ENCODE data around the gene PRDM4.
"Not testable (repeated sequence)": the region's sequence is repeated elsewhere in the genome, so short reads cannot be mapped to it uniquely, and the experiment has no call there.

Gene PRDM4

DNA sequence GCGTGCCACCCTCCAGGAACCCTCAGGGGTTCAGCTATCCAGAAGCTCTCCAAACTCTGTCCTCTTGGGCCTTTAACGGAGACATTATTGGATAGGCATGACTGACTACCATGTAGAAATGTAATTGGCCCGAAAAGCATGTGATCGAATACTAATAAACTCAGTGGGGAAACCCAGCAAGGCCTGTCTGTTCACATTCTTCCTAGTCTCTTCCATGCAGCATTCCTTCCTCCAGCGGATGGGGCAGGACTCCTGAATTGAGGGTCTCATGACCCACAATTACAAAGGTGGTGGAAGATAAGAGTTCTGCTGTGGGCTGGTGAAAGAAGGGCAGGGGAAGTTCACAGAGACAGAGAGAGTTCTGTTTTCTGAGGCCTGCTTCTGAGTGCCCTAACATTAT is 6.5 kb upstream of the PRDM4 start:
- no peak for DNase-seq (ENCODE audit: low read depth in 2 of 2)

DNA sequence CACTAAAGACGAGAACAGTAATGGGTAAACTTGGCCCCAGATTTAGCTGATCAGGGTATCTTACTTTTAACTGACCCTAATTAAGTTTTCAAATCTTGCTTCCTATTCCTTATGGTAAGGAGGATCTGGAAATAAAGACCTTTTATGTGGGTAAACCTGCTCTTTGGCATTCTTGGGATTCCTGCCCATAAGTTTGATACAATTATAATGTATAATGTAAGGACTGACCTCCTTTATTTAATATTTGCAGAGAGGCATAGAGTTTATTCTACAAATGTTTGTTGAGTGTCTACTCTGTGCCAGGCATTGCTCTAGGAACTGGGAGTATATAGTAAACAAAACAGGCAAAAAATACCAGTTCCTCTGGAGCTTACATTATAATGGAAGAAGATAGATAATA is 4.4 kb upstream of the PRDM4 start:
- DNase-seq (ENCODE audit: low read depth in 2 of 2) = no peak

DNA sequence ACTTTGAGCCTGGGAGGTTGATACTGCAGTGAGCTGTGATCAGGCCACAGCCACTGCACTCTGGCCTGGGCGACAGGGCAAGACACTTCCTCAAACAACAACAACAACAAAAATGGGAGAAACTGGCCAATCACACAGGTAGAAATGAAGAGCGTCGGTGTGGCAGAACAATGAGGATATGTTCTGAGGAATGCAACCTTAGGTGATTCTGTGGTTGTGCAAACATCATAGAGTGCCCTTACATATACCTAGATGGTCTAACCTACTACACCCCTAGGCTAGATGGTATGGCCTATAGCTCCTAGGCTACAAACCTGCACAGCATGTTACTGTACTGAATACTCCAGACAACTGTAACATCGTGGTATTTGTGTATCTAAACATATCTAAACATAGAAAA is 3.7 kb upstream of the PRDM4 start:
- DNase-seq (ENCODE audit: low read depth in 2 of 2) = no peak

DNA sequence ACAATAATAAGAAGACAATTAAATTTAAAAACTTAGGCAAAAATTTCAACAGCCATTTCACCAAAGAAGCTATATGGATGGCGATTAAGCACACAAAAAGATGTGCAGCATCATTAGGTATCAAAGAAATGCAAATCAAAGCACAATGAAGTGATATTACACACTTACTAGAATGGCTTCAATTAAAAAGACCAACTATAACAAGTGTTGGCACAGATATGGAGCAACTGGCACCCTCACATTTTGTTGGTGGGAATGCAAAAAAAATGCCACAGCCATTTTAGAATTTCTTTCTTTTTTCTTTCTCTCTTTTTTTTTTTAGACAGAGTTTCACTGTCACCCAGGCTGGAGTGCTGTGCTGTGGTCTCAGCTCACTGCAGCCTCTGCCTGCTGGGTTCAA is 1.9 kb upstream of the PRDM4 start:
- no peak for DNase-seq (ENCODE audit: low read depth in 2 of 2)

DNA sequence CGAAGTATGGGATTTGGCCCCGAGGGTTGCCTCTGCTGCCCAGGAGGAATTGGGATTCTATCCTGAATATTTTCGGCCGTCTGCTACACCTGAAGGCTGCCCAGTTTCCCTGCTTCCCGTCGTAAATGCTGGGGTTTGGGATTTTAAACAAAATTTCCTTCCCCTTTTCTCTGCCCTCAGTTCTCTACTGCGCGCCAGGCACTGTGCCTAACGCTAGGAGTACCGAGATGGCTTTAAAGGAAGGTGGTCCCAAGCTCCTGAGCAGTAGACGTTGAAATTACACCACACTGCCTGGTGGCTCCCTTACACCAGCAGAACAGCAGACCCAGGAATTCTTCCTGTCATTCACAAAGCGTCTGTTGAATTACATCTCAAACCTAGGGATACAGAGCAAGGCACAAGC is 566 bp upstream of the PRDM4 start:
- DNase-seq (ENCODE audit: low read depth in 2 of 2) = peak in 1 of 2 donors; percentile 3

DNA sequence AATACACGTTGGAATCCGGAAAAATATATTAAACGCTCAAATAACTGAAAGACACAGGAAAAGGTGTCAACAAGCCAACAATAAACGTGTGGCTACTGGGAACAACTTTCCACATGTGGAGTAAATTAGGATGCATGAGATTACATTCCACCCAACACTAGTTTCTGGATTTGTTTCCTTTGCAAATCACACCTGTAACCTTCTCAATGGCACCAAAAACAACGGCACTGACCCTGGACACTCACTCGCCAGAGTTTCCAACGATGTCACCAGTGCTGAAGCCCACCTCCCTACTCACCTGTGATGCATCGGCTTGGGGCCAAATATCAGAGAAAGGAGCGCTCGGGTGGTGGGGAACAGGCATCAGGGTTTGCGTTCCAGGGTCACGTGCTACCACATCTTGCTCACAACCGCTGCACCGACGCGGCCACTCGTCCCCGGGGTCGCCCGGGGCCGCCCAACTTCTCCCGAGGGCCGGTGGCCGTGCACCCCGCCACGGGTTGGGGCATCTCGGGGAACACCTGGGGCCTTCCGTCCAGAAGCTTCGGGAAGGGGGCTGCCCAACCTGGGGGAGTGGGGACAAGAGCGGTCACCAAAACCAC is 629 bp downstream of the PRDM4 start:
- peak; percentile 11 to 12 for DNase-seq (ENCODE audit: low read depth in 2 of 2)

DNA sequence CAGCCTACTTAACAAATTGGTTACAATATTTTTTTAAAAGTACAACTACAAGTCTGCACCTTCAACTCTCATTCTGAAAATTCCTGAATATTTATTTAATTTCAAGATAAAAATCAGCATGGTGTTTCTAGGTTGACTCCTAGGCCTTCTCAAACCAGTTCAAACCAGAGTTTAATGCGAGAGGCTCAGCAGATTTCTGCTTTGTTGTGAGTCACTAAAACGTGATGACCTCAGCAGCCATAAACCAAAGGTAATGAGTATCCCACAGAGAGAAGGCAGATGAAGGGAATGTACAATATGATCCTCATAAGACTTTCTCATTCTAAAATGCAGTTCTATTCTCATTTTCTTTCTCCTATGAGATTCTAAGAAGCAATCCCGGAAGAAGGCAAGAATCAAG is 1.5 kb downstream of the PRDM4 start:
- DNase-seq (ENCODE audit: low read depth in 2 of 2) = peak in 1 of 2 donors; percentile 13

DNA sequence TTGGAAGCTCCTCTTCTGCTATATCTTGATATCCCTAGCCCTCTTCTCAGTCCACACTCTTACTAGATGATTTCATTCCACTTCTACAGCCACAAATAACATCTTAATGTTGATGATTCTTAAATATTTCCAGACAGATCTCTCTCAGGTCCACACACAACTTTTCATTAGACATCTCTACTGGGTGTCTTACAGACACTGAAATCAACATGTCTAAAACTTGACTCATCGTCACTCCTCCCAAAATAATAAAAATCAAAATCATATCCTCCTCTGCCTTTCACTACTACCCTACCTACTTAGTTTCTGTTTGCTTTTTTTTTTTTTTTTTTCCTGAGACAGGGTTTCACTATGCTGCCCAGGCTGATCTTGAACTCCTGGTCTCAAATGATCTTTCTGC is 11.9 kb downstream of the PRDM4 start:
- DNase-seq (ENCODE audit: low read depth in 2 of 2) = no peak

DNA sequence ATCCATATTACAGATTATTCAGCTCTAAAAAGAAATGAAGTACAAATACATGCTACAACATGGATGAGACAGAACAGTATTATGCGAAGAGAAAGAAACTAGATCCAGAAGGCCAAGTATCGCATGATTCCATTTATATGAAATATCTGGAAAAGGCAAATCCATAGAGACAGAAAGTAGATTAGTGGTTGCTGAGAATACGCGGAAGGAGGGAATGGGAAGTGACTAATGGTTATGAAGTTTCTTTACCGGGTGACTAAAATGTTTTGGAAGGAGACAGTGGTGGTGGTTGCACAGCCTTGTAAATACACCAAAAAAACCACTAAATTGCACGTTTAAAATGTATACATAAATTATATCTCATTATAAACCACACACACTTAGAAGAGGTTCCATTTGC is 12.5 kb downstream of the PRDM4 start:
- no peak for DNase-seq (ENCODE audit: low read depth in 2 of 2)

DNA sequence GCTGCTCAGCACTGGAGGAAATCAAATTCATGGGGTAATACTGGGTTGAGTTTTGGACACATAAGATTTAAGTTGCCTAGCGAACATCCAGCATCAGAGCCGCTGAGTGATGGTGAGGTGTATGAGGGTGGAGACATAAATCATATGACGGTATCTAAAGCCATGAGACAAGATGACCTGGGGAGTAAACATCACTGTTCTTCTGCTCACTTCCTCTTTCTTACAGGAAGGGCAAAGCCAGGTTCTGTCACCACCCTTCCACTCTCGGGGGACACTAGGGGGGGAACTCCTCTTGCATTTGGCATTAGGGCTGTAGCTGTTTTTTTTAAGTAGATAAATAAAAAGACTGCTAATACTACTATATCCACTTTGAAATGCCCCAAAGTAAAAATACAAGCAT is 24.0 kb downstream of the PRDM4 start:
- no peak for DNase-seq (ENCODE audit: low read depth in 2 of 2)

DNA sequence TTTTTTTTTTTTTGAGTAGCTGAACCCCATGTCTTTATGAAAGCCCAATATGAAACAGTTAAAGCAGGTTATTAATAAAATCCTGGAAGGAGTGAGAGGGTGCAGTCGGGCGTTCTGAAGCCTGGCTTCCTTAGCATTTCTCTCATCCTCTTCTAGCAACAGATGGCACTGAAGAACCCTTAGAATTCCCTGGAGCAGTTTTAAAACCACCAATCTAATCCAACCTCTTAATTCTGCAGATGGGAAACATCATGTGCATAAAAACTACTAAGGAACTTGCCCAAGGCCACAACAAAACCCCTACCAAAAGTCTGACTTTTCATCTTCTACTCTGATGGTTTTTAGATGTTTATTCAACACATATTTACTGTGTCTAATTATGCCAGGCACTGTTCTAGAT is 25.2 kb downstream of the PRDM4 start:
- DNase-seq (ENCODE audit: low read depth in 2 of 2) = no peak

DNA sequence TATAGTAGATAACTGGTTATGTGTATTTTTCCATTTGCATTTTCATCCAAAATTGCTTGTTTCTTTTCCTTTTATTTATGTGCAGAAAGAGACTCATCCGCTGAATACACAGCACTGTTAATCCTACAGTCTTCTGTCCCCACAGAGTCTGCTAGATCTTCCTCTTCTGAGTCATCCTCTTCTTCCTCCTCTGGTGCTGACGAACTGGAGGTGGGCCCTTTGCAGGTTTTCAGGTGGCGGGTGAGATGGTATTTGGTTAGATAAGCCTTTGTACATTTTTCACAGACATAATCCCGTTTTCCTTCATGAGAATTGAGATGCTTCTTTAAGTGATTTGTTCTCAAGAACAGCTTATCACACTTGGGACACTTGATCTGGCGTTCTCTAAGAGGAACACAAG is 26.8 kb downstream of the PRDM4 start:
- no peak for DNase-seq (ENCODE audit: low read depth in 2 of 2)

DNA sequence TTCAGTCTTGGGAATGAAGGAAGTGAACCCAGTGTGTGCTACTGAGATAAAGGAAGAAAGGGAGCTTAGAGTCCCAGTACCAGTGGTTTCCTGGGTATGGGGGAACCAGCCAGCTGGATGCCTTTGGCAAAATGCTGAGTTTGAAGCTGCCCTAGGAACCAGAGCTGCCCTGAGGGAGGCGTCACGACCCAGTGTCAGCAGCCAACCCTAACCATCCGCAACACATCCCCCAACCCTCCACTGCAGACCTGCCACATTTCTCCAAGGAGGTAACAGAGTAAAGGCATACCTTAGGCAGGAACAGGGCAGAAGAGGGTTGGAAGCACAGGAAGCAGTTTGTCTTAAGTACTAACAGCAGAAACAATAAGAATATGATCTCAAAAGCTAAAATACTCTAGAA is 28.6 kb downstream of the PRDM4 start:
- DNase-seq (ENCODE audit: low read depth in 2 of 2) = no peak

DNA sequence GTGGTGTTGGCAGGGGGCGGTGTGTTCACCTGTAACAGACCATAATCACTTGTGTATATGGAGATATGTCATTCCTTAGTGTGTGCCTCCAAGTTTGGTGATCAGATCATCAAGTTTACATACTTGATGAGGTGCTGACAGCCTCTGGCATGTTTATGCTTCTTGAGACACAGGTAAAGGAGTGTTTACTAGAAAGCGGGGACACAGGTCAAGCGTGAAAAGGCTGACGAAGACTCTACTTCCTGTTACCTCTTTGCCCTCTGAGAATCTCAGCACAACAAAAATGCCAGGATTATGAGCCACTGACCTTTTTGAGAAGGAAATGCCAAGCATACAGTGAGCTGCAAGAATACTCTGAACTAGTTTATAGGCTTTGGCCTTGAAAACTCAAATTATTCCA is 29.6 kb downstream of the PRDM4 start:
- DNase-seq (ENCODE audit: low read depth in 2 of 2) = no peak

DNA sequence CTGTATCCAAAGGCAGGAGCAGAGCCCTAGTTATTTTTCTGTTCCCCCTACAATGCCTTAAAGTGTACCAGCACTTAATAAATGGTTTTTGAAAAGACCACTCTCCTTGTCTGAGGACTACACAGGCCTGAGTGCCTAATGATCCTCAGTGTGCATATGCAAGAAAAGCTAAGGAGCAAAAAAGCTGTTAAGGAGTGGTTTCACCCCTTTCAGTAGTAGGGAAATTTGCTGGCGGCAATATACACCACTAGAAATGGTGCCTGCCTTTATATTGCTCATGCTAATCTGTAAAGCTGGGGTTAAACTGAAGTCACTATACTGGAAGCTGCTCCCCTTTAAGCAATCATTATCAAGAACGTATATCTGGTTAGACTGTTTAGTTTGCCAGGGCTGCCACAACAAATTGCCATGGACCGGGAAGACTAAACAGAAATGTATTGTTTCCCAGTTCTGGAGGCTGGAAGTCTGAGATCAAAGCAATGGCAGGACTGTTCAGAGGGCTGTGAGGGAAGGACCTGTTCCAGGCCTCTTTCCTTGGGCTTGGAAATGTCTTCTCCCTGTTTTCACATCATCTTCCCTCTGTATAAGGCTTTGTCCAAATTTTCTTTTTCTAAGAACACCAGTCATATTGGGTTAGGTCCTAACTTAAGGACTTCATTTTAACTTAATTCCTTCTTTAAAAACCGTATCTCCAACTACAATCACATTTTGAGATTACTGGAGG is 30.2 kb downstream of the PRDM4 start:
- no peak for DNase-seq (ENCODE audit: low read depth in 2 of 2)

DNA sequence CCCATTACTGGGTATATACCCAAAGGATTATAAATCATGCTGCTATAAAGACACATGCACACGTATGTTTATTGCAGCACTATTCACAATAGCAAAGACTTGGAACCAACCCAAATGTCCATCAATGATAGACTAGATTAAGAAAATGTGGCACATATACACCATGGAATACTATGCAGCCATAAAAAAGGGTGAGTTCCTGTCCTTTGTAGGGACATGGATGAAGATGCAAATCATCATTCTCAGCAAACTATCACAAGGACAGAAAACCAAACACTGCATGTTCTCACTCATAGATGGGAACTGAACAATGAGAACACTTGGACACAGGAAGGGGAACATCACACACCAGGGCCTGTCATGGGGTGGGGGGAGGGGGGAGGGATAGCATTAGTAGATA is 33.2 kb downstream of the PRDM4 start:
- not testable (repeated sequence) for DNase-seq (ENCODE audit: low read depth in 2 of 2)

DNA sequence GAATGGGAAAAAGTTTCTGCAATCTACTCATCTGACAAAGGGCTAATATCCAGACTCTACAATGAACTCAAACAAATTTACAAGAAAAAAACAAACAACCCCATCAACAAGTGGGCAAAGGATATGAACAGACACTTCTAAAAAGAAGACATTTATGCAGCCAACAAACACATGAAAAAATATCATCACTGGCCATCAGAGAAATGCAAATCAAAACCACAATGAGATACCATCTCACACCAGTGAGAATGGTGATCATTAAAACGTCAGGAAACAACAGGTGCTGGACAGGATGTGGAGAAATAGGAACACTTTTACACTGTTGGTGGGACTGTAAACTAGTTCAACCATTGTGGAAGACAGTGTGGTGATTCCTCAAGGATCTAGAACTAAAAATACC is 33.6 kb downstream of the PRDM4 start:
- not testable (repeated sequence) for DNase-seq (ENCODE audit: low read depth in 2 of 2)

DNA sequence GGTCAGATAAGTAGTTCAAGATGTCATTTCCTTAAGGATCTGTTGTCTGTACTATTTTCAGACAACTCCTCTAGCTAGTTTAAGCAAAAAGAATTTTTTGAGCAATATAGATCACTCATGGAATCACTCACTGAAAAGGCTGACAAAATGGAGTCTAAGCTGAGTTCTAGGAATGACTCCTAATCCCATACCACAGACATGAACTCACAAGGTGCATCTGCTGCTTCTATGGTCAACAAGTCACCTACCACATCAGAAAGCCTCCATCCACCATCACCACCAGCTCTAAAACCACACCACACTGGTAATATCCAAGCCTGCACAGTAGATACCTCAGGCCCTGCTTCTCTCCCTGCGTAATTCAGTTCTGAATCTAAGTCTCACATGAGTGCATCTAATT is 42.3 kb downstream of the PRDM4 start:
- DNase-seq (ENCODE audit: low read depth in 2 of 2) = no peak

DNA sequence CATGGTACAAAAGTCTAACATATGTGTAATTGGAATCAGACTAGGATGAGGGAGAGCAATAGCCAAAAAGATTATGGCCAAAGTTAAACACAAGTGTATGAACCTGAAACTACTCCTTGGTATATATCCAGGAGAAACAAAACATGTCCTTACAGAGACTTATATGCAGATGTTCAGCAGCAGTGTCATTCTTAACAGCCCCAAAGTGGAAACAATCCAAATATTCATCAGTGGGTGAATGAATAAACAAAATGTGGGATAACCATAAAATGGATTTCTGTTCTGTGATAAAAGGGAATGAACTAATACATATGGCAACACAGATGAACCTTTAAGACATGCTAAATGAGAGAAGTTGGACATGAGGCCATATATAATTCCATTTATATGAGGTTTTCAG is 45.2 kb downstream of the PRDM4 start:
- no peak for DNase-seq (ENCODE audit: low read depth in 2 of 2)

DNA sequence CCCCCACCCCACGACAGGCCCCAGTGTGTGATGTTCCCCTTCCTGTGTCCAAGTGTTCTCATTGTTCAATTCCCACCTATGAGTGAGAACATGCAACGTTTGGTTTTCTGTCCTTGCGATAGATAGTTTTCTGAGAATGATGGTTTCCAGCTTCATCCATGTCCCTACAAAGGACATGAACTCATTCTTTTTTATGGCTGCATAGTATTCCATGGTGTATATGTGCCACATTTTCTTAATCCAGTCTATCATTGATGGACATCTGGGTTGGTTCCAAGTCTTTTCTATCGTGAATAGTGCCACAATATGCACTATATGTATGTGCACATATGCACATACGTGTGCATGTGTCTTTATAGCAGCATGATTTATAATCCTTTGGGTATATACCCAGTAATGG is 55.4 kb downstream of the PRDM4 start:
- not testable (repeated sequence) for DNase-seq (ENCODE audit: low read depth in 2 of 2)

DNA sequence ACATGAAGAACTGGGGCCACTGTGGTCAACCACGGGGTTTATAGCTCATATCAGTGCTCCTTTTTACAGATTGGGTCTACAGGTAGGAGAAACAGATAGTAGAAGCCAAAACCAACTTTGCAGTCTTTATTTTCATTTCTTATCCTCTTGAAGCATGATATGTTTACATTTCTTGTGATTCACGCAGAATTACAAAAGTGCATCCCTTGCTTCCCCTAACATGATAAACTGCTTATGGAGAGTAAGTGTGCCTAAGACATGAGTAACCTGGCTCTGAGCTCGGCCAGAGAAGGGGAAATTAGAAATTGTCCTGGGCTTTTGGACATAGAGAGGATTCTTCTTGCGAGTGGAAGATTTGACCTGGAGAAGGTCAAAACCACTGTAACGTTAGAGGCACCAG is 56.9 kb downstream of the PRDM4 start:
- DNase-seq (ENCODE audit: low read depth in 2 of 2) = no peak

DNA sequence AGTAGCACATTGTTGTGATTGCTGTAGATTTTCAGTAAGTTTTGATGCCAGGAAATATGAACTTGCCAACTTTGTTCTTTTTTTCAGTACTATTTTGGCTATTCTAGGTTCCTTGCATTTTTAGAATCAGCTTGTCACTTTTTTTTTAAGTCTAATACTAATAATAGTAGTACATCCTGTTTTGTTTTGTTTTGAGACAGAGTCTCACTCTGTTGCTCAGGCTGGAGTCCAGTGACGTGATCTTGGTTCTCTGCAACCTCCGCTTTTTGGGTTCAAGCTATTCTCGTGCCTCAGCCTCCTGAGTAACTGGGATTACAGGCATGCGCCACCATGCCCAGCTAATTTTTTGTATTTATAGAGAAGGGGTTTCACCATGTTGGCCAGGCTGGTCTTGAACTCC is 58.8 kb downstream of the PRDM4 start:
- no peak for DNase-seq (ENCODE audit: low read depth in 2 of 2)

DNA sequence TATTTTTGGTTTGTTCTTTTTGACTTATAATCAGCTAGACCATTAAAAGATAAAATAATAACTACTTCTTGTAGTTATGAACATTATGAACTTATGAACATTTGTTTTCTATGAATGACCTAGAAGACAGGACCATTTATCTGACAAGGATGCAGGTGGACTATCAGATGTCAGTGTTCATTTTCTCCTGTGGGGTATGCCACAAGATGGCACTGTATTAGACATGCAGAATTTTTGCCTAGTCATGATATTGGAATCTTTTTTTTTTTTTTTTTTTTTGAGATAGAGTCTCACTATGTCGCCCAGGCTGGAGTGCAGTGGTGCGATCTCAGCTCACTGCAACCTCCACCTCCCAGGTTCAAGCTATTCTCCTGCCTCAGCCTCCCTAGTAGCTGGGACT is 65.2 kb downstream of the PRDM4 start:
- not testable (repeated sequence) for DNase-seq (ENCODE audit: low read depth in 2 of 2)
